Iris pigment epithelial cell (primary cell): ENCODE results near the gene TLCD4.
A peak's percentile ranks its signal among the peaks of the same experiment; 100 is the strongest.
"Not testable (repeated sequence)": the region's sequence is repeated elsewhere in the genome, so short reads cannot be mapped to it uniquely, and the experiment has no call there.

Source experiments
- DNase-seq: peaks from one replicate; pipeline ENCODE4 v3.0.0-alpha.2; 2011; ENCODE audit warnings: low read depth

The TLCD4 gene, protein sequence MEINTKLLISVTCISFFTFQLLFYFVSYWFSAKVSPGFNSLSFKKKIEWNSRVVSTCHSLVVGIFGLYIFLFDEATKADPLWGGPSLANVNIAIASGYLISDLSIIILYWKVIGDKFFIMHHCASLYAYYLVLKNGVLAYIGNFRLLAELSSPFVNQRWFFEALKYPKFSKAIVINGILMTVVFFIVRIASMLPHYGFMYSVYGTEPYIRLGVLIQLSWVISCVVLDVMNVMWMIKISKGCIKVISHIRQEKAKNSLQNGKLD

GRCh38 chr1:95117207-95118066, at the start of gene TLCD4:
TLCD4 (plus strand) TSS chr1:95117355; CDS start chr1:95143902, 26,547 bp downstream.
- peak; percentile 14 for DNase-seq

- no peak for DNase-seq
These were observed 49.6 kb upstream of the TLCD4 start for GRCh38 chr1:95067568-95067967.

- DNase-seq: no peak
These were observed 48.0 kb upstream of the TLCD4 start for GRCh38 chr1:95068956-95069709.

DNA sequence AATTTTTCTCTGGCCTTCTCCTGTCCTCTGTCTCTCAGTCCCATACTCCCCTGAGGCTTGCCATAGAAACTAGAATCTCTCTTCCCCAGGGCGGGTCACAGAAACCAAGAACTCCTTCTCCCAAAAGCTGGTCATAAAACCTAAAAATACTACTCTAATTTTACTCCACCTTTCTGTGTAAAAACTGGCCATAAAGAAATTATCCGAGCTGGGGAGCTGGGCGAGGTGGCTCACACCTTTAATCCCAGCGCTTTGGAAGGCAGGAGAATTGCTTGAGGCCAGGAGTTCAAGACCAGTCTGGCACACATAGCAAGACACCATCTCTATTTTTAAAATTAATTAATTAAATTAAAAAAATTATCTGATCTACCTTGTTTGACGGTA, 47.5 kb upstream of the TLCD4 start:
- no peak for DNase-seq

- DNase-seq: no peak
These were observed 45.6 kb upstream of the TLCD4 start for GRCh38 chr1:95071539-95071938.

DNA sequence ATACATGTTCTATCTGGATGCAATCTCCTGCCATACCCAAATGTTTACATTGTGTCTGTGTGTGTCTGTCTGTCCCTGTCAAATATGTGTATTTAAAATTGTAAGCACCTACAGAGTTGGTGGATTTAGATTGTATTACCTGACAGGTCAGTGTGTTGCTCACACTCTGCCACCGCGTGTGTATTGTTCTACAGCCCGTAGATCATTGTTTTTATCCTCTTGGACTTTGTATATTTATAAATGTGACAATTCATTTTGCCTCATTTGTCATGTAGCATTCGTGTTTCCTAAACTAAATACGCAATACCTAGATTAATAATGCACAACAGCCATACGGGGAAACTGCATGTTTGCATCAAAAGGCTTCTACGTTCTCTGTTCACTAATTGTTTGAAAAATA, 45.0 kb upstream of the TLCD4 start:
- no peak for DNase-seq

- peak; percentile 98 for DNase-seq
These were observed 44.4 kb upstream of the TLCD4 start, which contains the start of gene ALG14 for GRCh38 chr1:95072532-95073419. ALG14 (minus strand) TSS chr1:95072951; CDS start chr1:95072898, 53 bp downstream.

GRCh38 chr1:95073446-95073845, 43.7 kb upstream of the TLCD4 start:
- DNase-seq: no peak

GRCh38 chr1:95076034-95076433, 41.1 kb upstream of the TLCD4 start:
- DNase-seq: no peak

- DNase-seq: no peak
These were observed 36.7 kb upstream of the TLCD4 start for GRCh38 chr1:95080446-95080845.

DNA sequence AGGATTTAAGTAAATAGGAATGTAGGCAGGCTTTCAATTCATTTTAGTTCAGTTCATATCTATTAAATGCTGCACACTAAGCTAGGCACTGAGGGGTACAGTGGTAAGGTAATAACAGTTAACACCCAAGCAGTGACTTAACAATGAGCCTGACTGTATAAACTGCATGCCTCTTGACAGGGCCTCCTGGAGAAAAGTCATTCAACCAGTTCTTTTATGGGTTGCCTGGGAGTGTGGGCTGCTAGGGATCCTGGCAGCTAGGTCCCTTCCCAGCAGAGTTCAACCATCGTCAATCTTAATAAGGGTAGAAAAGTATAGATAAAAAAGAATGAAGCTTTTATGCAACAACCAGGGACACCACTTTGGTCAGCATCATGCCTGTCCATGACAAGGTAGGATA, 36.3 kb upstream of the TLCD4 start:
- DNase-seq: no peak

DNA sequence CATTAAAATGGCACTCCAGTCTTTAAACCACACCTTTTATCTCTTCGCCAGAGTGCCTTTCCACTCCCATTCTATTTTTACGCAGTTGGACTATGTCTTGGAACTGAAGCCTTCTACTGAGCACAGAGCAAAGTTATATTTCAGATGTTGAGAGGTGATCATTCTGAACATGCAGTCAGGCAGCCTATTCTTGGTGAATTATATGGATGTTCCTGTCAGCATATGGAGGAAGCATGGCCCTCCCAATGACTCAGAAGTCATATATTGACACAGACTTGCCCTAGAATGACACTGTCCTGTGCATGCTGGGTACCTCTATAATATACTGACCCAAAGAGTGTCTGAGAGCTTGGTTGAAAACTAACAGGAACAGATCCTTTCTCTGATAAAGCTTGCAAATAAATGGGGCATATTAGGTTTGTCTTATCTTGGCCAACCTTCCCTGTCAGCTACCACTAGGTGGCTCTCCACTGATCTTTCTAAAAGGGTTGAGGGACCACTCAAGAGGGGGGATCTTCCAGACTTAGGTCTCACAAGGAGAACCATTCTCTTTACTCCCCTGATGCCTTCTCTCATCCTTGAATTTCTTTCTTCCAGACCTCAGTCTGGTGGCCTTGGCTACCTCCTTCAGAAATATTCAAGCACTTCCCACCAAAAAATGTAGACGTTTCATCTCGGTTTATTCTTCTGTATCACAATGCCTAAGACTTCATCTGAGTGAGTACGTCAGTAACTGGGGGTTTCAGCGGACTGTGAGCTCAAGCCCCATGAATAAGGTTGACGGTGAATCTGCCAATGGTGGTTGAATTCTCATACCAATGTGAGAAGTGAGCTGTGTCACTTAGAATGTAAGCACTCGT, 32.6 kb upstream of the TLCD4 start:
- DNase-seq: peak; percentile 29

DNA sequence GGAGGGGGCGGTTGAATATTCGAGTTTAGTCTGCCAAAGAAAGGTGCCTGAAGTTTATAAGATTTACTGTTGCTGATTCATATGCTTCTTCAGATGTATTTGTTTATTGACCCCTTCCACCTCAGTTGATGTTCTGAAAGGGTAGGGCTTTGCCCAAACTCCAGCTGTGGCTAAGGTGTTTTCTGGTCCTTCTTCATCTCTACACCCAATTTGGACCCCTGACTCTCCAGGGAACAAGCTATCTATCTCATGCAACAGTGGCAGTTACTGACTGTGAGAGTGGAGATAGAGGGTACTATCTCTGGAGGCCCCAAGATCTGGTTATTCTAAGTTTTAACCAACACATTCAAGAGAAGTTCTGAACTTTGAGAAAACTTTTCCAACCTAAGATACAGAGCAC, 31.8 kb upstream of the TLCD4 start:
- no peak for DNase-seq

- DNase-seq: peak; percentile 85
These were observed 30.1 kb upstream of the TLCD4 start for GRCh38 chr1:95086949-95087533.

- no peak for DNase-seq
These were observed 28.9 kb upstream of the TLCD4 start for GRCh38 chr1:95088303-95088702.

GRCh38 chr1:95089650-95090287, 27.4 kb upstream of the TLCD4 start:
- no peak for DNase-seq

DNA sequence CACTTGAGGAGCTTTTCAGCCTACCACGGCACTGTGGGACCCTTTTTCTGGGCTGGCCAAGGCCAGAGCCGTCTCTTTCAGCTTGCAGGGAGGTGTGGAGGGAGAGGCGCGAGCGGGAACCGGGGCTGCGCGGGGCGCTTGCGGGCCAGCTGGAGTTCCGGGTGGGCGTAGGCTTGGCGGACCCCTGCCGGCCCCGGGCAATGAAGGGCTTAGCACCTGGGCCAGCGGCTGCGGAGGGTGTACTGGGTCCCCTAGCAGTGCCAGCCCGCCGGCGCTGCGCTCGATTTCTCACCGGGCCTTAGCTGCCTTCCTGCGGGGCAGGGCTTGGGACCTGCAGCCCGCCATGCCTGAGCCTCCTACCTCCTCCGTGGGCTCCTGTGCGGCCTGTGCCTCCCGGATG, 25.9 kb upstream of the TLCD4 start:
- not testable (repeated sequence) for DNase-seq

DNA sequence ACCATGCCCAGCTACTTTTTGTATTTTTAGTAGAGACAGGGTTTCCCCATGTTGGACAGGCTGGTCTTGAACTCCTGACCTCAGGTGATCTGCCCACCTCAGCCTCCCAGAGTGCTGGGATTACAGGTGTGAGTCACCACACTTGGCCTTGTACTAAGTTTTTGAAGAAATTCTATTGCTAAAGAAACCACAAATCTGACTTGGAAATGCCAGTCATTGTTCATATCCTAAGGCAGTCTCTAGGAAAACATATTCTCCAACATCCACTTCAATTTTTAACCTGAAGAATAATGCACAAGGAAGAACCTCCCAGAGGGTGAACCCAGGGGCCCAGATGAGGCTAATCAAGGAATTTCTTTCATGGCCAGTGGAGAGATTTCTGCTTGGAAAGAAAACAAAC, 24.3 kb upstream of the TLCD4 start:
- peak; percentile 48 for DNase-seq

GRCh38 chr1:95093296-95093695, 23.9 kb upstream of the TLCD4 start:
- no peak for DNase-seq

- DNase-seq: no peak
These were observed 22.2 kb upstream of the TLCD4 start for GRCh38 chr1:95094923-95095322.
